HG03354 (cell line): Measurements from ENCODE around the gene FOXL2.

Experiments
- ATAC-seq: cut with Tn5 transposase; IDR thresholded peaks from one replicate; pipeline ENCODE4 v1.9.1; 2021; ENCODE audit warnings: mild to moderate bottlenecking; ENCODE audit not compliant: unreplicated experiment, poor library complexity, severe bottlenecking

Gene FOXL2

GRCh38 chr3:138946663-138947494 is at the start of gene FOXL2, which contains the start of gene FOXL2NB:
Gene FOXL2, minus strand, starts transcription at chr3:138947137. Its CDS starts 415 bp downstream, at chr3:138946722.
Gene FOXL2NB, plus strand, starts transcription at chr3:138947217. Its CDS starts 148 bp downstream, at chr3:138947365.
- no peak for ATAC-seq

DNA sequence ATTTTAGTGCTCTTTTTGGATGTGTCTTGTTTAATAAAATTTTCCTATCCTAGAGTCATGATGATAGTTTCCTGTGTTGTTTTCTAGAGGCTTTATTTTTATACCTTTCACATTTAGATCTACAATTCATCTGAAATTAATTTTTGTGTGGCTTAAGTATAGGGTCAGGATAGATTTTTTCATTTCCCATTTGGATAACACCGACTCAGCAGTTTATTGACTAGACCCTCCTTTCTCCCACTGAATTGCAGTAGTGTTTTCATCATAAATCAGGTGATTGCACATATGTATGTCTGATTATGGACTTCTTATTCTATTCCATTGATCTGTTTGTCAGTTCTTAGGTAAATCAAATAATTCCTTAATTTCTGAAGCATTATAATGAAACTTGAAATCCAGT is 48.8 kb upstream of the FOXL2 start:
- ATAC-seq: no peak

GRCh38 chr3:138987181-138987580 is 40.2 kb upstream of the FOXL2 start:
- no peak for ATAC-seq

- no peak for ATAC-seq
Observed at GRCh38 chr3:138985932-138986331, 39.0 kb upstream of the FOXL2 start.

DNA sequence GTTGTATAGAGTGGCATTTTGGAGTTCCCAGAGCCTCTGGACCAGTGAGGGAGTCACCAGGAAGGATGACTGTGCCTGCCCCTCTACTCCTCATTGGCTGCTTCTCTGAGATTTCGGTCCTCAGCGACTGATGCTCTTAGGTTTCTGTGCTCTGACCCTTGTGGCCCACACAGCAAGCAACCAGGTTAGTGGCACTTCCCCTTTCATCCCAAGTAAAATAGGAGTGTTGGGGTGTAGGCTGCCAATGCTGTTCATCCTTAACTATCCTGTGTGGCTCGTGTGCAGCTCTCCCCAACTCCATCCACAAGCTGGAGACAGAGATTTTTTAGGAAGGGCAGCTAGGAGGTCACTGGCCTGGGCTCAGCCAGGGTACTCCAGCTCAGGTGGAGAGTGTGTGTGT is 37.9 kb upstream of the FOXL2 start:
- no peak for ATAC-seq

GRCh38 chr3:138976047-138976446 is 29.1 kb upstream of the FOXL2 start:
- ATAC-seq: no peak

- ATAC-seq: no peak
Observed at GRCh38 chr3:138975351-138975750, 28.4 kb upstream of the FOXL2 start.

DNA sequence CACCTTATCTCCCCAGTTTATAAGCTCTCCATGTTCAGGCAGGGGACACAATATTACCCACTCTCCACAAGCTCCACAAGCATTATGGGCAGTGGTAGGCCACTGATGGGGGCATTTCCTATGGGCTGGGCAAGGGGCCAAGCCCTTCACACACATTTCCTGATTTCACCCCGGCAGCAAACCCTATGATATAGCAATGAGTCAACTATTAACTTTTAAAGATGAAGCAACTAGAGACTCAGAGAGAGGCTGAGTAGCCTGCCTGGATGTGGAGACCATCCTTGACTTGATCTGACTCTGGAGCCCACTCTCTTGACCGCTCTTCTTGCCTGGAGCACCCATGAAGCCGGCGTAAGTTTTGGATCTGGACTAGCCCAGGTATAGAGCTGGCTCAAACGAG is 27.5 kb upstream of the FOXL2 start:
- no peak for ATAC-seq

GRCh38 chr3:138972941-138973340 is 26.0 kb upstream of the FOXL2 start:
- ATAC-seq: no peak

- no peak for ATAC-seq
Observed at GRCh38 chr3:138971766-138972320, 24.9 kb upstream of the FOXL2 start.

DNA sequence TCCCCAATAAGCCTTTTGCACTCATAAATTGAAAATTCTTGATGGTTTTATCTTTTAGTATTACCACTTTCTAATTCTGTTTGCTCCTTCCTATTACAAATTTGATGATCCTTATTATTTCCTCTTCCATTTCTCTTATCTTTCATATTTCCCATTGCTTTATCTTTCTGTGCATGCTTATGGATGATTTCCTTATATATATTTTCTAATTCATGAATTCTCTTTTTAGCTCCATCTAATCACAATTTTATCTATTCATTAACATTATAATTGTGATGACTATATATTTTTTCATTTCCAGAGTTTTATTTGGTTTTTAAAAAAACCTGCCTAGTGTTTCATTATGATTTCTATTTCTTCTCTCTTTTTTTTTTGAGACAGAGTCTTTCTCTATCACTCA is 18.0 kb upstream of the FOXL2 start:
- ATAC-seq: no peak

GRCh38 chr3:138964264-138964663 is 17.3 kb upstream of the FOXL2 start:
- ATAC-seq: no peak

DNA sequence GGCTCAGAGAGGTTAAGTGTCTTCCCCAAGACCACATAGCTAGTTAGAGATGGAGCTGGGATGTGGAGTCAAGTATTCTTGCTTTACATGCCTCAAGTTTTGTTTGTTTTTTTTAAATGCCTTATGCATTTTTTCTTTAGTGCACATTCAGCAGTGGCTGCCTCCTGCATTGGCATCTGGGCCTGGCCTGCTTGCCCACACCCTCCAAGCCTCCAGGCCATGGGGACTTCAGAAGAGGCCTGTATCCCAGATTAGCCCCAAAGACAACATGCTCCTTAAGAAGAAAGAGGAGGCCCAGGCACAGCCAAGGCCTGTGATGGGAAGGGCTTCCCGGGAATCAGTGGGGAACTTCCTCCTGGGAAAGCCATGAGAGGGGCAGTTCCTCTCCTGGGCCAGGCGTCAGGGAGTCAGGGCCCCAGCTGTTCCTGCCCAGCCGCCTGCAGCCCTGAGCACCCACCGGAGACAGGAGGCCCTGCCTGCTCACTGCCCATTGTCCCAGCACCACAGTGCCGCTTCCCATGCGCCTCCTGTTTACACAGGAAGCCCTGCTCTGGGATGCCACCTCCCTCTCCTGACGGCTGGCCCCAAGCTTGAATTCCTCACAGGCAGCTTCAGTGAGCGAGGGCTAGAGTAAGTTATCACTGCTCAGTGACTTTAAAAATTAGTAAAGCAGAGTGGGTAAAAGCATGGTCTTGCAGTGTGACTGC is 16.1 kb upstream of the FOXL2 start:
- no peak for ATAC-seq

GRCh38 chr3:138960417-138960852 is 13.5 kb upstream of the FOXL2 start:
- ATAC-seq: no peak

DNA sequence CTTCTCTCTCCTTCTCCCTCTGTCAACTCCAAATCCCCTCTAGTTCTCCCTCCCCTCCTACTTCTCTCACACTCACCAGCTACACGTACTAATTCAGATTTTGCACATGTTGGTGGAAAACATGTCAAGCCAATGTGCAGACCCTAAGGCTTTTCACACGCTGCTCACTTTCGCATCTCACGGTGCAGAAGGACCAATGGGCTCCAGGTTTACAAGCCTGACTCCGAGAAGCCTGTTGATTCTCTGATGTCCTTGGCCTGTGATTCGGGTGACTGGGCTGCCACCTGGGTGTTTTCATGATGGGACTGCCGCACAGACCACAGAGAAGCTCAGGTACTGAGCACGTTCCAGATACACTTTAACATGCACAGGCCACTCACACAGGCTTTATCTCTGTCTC is 3.8 kb upstream of the FOXL2 start:
- no peak for ATAC-seq

GRCh38 chr3:138950006-138950644 is 3.2 kb upstream of the FOXL2 start:
- no peak for ATAC-seq

- no peak for ATAC-seq
Observed at GRCh38 chr3:138949445-138950005, 2.6 kb upstream of the FOXL2 start.

DNA sequence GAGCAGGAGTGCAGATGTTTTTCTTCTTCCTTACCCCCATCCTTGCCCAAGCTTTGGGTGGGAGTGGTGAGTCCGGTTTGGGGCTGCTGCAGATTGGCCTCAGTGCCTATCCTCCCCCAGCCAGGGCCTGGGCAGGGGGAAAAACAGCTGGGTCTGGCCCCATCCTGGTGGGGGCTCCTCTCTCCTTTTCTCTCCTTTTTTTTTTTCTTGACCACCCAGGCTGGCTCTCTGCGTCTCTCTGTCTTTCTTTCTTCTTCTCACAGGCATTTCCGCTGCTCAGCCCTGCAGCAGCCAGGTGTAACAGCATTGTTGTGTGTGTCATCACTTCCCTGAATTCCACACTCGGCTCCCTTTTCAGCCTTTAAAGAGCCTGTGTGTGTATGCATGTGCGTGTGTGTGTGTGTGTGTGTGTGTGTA is 2.1 kb upstream of the FOXL2 start:
- no peak for ATAC-seq

- no peak for ATAC-seq
Observed at GRCh38 chr3:138948371-138949001, 1.5 kb upstream of the FOXL2 start.
